ENCODE results near the gene GRAMD4. TPM values are rescaled to one million over a fixed set of nuclear protein-coding genes. Genes with fewer than 3 reads are reported as not detected.

The GRAMD4 gene
- polyA plus RNA-seq, 2 of the 4 experiments (the other 2 are of a cell fraction), result 7.7 to 13.1 TPM

DNA sequence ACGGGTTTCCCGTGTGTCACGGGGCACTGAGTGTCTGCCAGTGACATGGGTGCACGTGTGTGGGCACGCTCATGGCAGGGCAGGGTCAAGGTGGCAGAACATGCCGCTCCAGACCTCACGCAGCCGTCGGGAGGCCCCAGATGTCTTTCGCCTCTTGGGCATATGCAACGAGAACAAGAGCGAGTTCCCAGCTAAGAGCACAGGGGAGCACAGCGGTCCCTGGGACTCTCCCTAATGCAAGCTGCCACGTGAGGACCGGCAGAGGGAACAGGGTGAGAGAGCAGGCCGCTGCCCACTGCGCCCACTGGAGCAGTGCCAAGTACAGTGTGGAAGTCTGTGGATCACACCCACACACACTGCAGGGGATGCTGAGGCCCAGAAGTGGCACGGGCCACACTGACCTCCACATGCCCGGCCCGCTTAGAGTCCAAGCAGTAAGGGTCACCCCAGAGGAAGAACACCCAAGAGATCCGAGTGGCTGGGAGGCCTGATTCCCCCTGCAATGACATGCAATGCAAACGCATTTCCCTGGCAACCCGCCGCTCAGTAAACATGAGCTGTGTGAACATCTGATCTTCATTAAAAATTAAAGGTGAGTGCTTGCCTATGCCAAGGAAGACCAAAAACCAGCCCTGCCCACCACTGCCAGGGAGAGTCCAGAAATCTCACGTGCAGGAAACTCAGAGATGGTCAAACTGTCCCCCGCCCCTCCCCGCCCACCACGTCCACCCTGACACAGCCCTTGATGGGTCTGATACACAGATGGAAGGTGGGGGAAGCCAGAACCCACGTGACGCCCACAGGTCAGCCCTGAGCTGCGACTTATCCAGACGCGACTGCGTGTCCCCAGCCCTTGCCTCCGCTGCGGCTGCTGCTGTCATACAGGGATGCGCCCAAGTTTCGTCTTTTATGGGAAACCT is 106.1 kb downstream of the GRAMD4 start:
- CTCF ChIA-PET, result interaction anchor here (0.6 kb wide), 2 partner anchors 31 to 158 kb away, joined by 3 read pairs; no protein-coding TSS in a partner anchor
- 87% methylated on average over 19 of the region's 38 CpGs for WGBS (ENCODE audit: missing lambda C conversion rate)
- H3K27ac ChIP-seq, result no peak overlapping the region
- ATAC-seq (no peak), FAIRE-seq (no peak), DNase-seq (ENCODE audit: low read depth in 1 of 2, low spot score in 1 of 2) (no peak)
- TF ChIP-seq CBX2 (IDR thresholded peaks at IDR 0.05; ENCODE audit: borderline replicate concordance, low read depth) (no peak), RARB (CRISPR knock-in tag; IDR thresholded peaks at IDR 0.05) (no peak), TFCP2L1 (CRISPR knock-in tag; IDR thresholded peaks at IDR 0.05) (no peak), RNF2 (IDR thresholded peaks at IDR 0.05; ENCODE audit: borderline replicate concordance, low read depth) (no peak), MAZ (IDR thresholded peaks at IDR 0.05; ENCODE audit: borderline replicate concordance, low read depth, low read length) (no peak), MAFK (IDR thresholded peaks at IDR 0.05; ENCODE audit: partially characterized antibody) (no peak), ESRRA (IDR thresholded peaks at IDR 0.05; ENCODE audit: borderline replicate concordance, low read length) (no peak), CBX8 (IDR thresholded peaks at IDR 0.05) (no peak), MYC (IDR thresholded peaks at IDR 0.05; ENCODE audit: borderline replicate concordance, low read length) (no peak)
- TF ChIP-seq, protein P1, sequence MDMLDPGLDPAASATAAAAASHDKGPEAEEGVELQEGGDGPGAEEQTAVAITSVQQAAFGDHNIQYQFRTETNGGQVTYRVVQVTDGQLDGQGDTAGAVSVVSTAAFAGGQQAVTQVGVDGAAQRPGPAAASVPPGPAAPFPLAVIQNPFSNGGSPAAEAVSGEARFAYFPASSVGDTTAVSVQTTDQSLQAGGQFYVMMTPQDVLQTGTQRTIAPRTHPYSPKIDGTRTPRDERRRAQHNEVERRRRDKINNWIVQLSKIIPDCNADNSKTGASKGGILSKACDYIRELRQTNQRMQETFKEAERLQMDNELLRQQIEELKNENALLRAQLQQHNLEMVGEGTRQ (IDR thresholded peaks at IDR 0.05), result no peak
- H3K9me3 ChIP-seq, result no peaks in the 10 kb centered on the region
- POLR2A ChIA-PET, result no interaction called here
- H3K4me1 ChIP-seq, result no peaks in the 10 kb centered on the region
- no peak overlapping the region for H3K4me2 ChIP-seq
- H3K4me3 ChIP-seq, result no peak overlapping the region

DNA sequence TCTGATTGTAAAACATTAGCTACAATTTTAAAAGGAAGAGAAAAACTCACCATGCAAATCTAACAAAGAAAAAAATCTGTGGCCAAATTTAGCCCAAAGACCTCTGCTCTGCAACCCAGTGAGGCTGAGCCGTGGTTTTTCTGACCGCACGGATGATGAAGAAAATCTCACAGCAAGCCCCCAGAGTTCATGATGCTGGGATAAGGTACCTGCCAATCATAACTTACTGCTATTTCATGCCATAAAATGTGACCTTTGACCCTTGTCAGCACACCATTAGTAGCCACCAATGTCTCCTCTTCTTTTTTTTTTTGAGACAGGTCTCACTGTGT is 106.8 kb downstream of the GRAMD4 start:
- WGBS (ENCODE audit: missing lambda C conversion rate), result 98% methylated on average over 3 of the region's 3 CpGs
- TF ChIP-seq TP53 (CRISPR knock-in tag; IDR thresholded peaks at IDR 0.05) (no peak), CBX2 (IDR thresholded peaks at IDR 0.05; ENCODE audit: borderline replicate concordance, low read depth) (no peak), NR3C1 (IDR thresholded peaks at IDR 0.05) (no peak), KDM1A (IDR thresholded peaks at IDR 0.05; ENCODE audit: low read depth) (no peak), MAFK (IDR thresholded peaks at IDR 0.05; ENCODE audit: partially characterized antibody) (no peak), HOXB5 (CRISPR knock-in tag; IDR thresholded peaks at IDR 0.05) (no peak), JUN (IDR thresholded peaks at IDR 0.05) (no peak), RNF2 (IDR thresholded peaks at IDR 0.05; ENCODE audit: borderline replicate concordance, low read depth) (no peak), MAZ (IDR thresholded peaks at IDR 0.05; ENCODE audit: borderline replicate concordance, low read depth, low read length) (no peak), HEYL (CRISPR knock-in tag; IDR thresholded peaks at IDR 0.05) (no peak), RARB (CRISPR knock-in tag; IDR thresholded peaks at IDR 0.05) (no peak), EP300 (IDR thresholded peaks at IDR 0.05) (no peak), POLR2A (IDR thresholded peaks at IDR 0.05; ENCODE audit: low read length) (no peak)
- TF ChIP-seq, protein P2, sequence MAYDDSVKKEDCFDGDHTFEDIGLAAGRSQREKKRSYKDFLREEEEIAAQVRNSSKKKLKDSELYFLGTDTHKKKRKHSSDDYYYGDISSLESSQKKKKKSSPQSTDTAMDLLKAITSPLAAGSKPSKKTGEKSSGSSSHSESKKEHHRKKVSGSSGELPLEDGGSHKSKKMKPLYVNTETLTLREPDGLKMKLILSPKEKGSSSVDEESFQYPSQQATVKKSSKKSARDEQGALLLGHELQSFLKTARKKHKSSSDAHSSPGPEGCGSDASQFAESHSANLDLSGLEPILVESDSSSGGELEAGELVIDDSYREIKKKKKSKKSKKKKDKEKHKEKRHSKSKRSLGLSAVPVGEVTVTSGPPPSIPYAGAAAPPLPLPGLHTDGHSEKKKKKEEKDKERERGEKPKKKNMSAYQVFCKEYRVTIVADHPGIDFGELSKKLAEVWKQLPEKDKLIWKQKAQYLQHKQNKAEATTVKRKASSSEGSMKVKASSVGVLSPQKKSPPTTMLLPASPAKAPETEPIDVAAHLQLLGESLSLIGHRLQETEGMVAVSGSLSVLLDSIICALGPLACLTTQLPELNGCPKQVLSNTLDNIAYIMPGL (CRISPR knock-in tag; IDR thresholded peaks at IDR 0.05; ENCODE audit: borderline replicate concordance), result no peak
- TF ChIP-seq, protein P3, sequence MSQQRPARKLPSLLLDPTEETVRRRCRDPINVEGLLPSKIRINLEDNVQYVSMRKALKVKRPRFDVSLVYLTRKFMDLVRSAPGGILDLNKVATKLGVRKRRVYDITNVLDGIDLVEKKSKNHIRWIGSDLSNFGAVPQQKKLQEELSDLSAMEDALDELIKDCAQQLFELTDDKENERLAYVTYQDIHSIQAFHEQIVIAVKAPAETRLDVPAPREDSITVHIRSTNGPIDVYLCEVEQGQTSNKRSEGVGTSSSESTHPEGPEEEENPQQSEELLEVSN (IDR thresholded peaks at IDR 0.05; ENCODE audit: borderline replicate concordance, low read depth), result no peak
- Histone ChIP-seq H3K4me3 (no peak overlapping the region), H3K27ac (no peak overlapping the region), H3K4me2 (no peak overlapping the region), H3K9me3 (no peaks in the 10 kb centered on the region), H3K4me1 (no peaks in the 10 kb centered on the region)
- POLR2A ChIA-PET, result no interaction called here
- ATAC-seq (no peak), DNase-seq (ENCODE audit: low read depth in 1 of 2, low spot score in 1 of 2) (no peak), FAIRE-seq (no peak)
- CTCF ChIA-PET, result interaction anchor here (0.6 kb wide), 2 partner anchors 30 to 159 kb away, joined by 3 read pairs; no protein-coding TSS in a partner anchor
